Transverse colon (tissue), 4 donors: ENCODE results near the gene UBE3A. TPM values are rescaled to one million over a fixed set of nuclear protein-coding genes. Genes with fewer than 3 reads are reported as not detected.

Source experiments
- DNase-seq: peaks from one replicate; pipeline ENCODE4 v3.0.0-alpha.2; 2019
- H3K27ac ChIP-seq, 4 donors: fragments of 200-600 bp; sonication (generic); 2 replicates each; pipeline ENCODE4 v1.5.1; 2016 to 2018; ENCODE audit warnings: inconsistent platforms in 4 of 4
- H3K27me3 ChIP-seq: fragments of 200-600 bp; sonication (generic); 2 replicates; pipeline ENCODE4 v1.5.1; 2017; ENCODE audit warnings: inconsistent platforms
- H3K36me3 ChIP-seq, 4 donors: fragments of 200-600 bp; sonication (generic); 2 replicates each; pipeline ENCODE4 v1.5.1; 2017 to 2019; ENCODE audit warnings: inconsistent platforms in 4 of 4
- H3K4me1 ChIP-seq, 4 donors: fragments of 200-600 bp; sonication (generic); 2 replicates each; pipeline ENCODE4 v1.5.1; 2017 to 2020; ENCODE audit warnings: inconsistent platforms in 4 of 4
- H3K4me3 ChIP-seq, 4 donors: fragments of 200-600 bp; sonication (generic); 1 replicate in 1 of 4; 2 replicates in 3 of 4; pipeline versions ENCODE4 v1.5.1 to v1.6.1; 2017 to 2019; ENCODE audit warnings: inconsistent platforms in 4 of 4
- H3K9me3 ChIP-seq, 2 donors: fragments of 200-600 bp; sonication (generic); 2 replicates each; pipeline ENCODE4 v1.5.1; 2017 to 2019; ENCODE audit warnings: inconsistent platforms in 2 of 2
- EP300 ChIP-seq: sonication (generic); formaldehyde crosslinking; IDR thresholded peaks from one replicate; pipeline ENCODE4 v1.6.1; 2017; ENCODE audit warnings: antibody characterized with exemption, low read depth
- POLR2A ChIP-seq: fragments of 450-650 bp; IDR thresholded peaks from one replicate; pipeline ENCODE4 v1.6.1; 2016; ENCODE audit warnings: antibody characterized with exemption, mild to moderate bottlenecking, moderate library complexity
- POLR2AphosphoS5 ChIP-seq, 3 donors: sonication (generic); formaldehyde crosslinking; IDR thresholded peaks; one replicate each; pipeline ENCODE4 v1.6.1; 2016; ENCODE audit warnings: antibody characterized with exemption in 3 of 3
- WGBS, 2 donors: methylation state at CpG; one replicate each; pipeline ENCODE4 v1.1.5; 2018; ENCODE audit warnings: low coverage in 1 of 2; 5-methylcytosine and 5-hydroxymethylcytosine counted together
- in situ Hi-C, 4 donors: fragments of 200-750 bp; cut with MboI; loops; one replicate each; pipeline versions ENCODE4 v1.15.0 to v1.15.1; 2017; ENCODE audit warnings: low sequenced_read_pairs in 3 of 4, low pct_ligation_motif_present in 1 of 4, low pct_unique_long_range_greater_than_20kb in 1 of 4
- intact Hi-C: fragments of 100-400 bp; cut with DNase I; formaldehyde crosslinking; loops from one replicate; pipeline ENCODE4 v1.15.1; 2023; ENCODE audit warnings: low total_unique reads
- total RNA-seq, 4 donors: library from RNA; depleted of rRNA; stranded (reverse); fragments of >200 nt; gene quantifications; one replicate each; pipeline ENCODE4 v1.1.0, GENCODE V29; 2016
- TF ChIP-seq, protein P1 (sequence below), 5 experiments: fragments of 200-600 bp in 3 of 5; fragments of 450-650 bp in 2 of 5; sonication (generic) in 3 of 5; IDR thresholded peaks; 1 replicate in 2 of 5; 2 replicates in 3 of 5; pipeline ENCODE4 v1.5.1; 2016 to 2017; ENCODE audit warnings: antibody characterized with exemption in 5 of 5, inconsistent platforms in 3 of 5, mild to moderate bottlenecking in 2 of 5, moderate library complexity in 1 of 5

Gene UBE3A
- total RNA-seq, 4 donors from 2014 or later: 52.1 to 92.1 (median 76.5) TPM

DNA sequence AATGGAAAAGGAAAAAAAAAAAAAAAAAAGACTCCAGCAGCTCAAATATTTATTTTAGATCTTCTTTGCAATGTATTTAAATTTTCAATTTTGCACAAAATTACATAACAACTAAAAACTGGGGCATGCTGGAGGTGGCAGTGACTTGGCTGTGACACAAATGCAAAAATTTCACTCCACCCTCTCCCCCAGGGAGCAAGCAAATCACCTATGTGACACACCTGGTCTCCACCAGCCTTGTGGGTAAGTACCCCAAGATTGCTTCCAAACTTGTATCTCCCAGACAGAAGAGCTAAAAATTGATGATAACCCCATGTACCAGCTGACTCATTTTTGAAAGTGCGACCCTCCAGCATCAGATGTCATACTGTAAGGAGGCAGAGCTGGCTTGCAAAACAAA, 32.0 kb downstream of the UBE3A start:
- in situ Hi-C loops: no loop called here
- intact Hi-C loops: no loop called here
- Histone ChIP-seq H3K36me3 (peaks cover 0 to 24% (median 6%) of the 10 kb centered on the region in 4 donors), H3K4me3 (no peak overlapping the region), H3K27ac (no peak overlapping the region), H3K9me3 (no peaks in the 10 kb centered on the region), H3K27me3 (no peaks in the 10 kb centered on the region), H3K4me1 (peaks cover 7 to 43% (median 17%) of the 10 kb centered on the region in 4 donors)
- whole genome bisulfite sequencing, 2 donors: 79 to 86% methylated on average over 1 of the region's 1 CpG
- no peak for DNase-seq
- TF ChIP-seq EP300 (no peak), POLR2A (no peak), POLR2AphosphoS5 (IDR thresholded peaks at IDR 0.05) (no peak)
- TF ChIP-seq, protein P1, sequence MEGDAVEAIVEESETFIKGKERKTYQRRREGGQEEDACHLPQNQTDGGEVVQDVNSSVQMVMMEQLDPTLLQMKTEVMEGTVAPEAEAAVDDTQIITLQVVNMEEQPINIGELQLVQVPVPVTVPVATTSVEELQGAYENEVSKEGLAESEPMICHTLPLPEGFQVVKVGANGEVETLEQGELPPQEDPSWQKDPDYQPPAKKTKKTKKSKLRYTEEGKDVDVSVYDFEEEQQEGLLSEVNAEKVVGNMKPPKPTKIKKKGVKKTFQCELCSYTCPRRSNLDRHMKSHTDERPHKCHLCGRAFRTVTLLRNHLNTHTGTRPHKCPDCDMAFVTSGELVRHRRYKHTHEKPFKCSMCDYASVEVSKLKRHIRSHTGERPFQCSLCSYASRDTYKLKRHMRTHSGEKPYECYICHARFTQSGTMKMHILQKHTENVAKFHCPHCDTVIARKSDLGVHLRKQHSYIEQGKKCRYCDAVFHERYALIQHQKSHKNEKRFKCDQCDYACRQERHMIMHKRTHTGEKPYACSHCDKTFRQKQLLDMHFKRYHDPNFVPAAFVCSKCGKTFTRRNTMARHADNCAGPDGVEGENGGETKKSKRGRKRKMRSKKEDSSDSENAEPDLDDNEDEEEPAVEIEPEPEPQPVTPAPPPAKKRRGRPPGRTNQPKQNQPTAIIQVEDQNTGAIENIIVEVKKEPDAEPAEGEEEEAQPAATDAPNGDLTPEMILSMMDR (IDR thresholded peaks at IDR 0.05): no peak

DNA sequence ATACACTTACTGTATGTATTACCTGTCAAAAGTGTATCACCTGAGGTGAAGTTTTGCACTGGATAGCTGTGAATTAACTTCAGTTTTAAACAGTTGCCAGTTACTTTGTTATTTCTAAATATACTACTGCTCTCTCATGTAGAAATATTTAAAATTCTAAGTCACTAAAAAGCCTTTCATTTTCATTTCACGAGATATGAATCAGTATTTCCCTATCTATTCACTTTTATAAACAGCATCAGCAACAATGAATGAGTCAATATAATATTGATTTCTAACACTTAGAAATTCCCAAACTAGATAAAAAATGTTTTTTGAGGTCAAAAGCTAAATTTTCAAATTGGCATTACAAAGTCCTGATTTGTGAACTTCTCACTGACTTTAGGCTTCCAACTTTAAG, 32.6 kb downstream of the UBE3A start:
- H3K4me3 ChIP-seq: no peak overlapping the region
- in situ Hi-C loops (no loop called here), intact Hi-C loops (no loop called here)
- no peak for TF ChIP-seq POLR2AphosphoS5 (IDR thresholded peaks at IDR 0.05)
- no peak for TF ChIP-seq POLR2A
- no peak for TF ChIP-seq EP300
- TF ChIP-seq, protein P1 (IDR thresholded peaks at IDR 0.05): no peak
- peaks cover 7 to 38% (median 16%) of the 10 kb centered on the region in 4 donors for H3K4me1 ChIP-seq
- 82 to 100% methylated on average over 1 of the region's 1 CpG for whole genome bisulfite sequencing, 2 donors
- no peaks in the 10 kb centered on the region for H3K27me3 ChIP-seq
- peaks cover 0 to 30% (median 7%) of the 10 kb centered on the region in 4 donors for H3K36me3 ChIP-seq
- no peak overlapping the region for H3K27ac ChIP-seq
- DNase-seq: no peak
- no peaks in the 10 kb centered on the region for H3K9me3 ChIP-seq

DNA sequence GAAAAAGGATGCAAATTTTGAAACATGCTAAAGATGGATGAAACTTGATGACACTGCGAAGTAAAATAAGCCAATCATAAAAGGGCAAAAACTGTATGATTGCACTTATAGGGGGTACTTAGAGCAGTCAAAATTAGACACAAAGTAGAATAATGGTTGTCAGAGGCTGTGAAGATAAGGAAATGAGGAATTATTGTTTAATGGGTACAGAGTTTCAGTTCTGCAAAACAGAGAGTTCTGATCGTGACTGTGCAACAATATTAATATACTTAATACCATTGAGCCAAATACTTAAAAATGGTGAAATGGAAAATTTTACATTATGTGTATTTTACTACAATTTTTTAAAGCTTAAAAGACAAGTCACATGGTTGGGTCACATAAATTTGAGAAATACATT, 35.1 kb downstream of the UBE3A start:
- in situ Hi-C loops (no loop called here), intact Hi-C loops (no loop called here)
- Histone ChIP-seq H3K27ac (no peak overlapping the region), H3K9me3 (no peaks in the 10 kb centered on the region), H3K36me3 (peaks cover 0 to 39% (median 7%) of the 10 kb centered on the region in 4 donors), H3K4me1 (peaks cover 4 to 17% (median 8%) of the 10 kb centered on the region in 4 donors), H3K4me3 (no peak overlapping the region), H3K27me3 (no peaks in the 10 kb centered on the region)
- TF ChIP-seq, protein P1 (IDR thresholded peaks at IDR 0.05): no peak
- TF ChIP-seq EP300 (no peak), POLR2A (no peak), POLR2AphosphoS5 (IDR thresholded peaks at IDR 0.05) (no peak)
- DNase-seq: no peak
- WGBS, 2 donors: 91 to 92% methylated on average over 2 of the region's 2 CpGs

DNA sequence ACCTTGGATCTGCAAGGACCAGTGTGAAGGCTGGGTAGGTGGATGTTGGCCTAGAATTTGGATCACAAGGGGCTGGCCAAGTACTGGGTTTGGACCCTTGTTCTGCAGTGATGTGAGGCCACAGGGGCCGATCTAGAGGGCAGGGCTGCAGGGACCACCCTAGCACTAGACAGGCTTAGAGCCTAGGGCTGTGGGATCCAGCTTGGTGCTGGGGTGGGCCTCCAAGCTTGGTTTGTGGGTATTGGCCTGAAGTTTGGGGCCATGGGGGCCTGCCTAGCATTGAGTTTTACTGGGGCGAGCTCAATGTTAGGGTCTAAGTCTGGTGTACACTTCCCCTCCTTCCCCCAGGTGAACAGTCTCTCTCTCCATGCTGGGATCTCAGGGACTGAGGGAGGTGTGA, 36.5 kb downstream of the UBE3A start:
- in situ Hi-C loops (no loop called here), intact Hi-C loops (no loop called here)
- no peak for DNase-seq
- TF ChIP-seq POLR2AphosphoS5 (IDR thresholded peaks at IDR 0.05) (no peak), EP300 (no peak), POLR2A (no peak)
- TF ChIP-seq, protein P1 (IDR thresholded peaks at IDR 0.05): no peak
- H3K4me3 ChIP-seq: no peak overlapping the region
- peaks cover 0 to 39% (median 7%) of the 10 kb centered on the region in 4 donors for H3K36me3 ChIP-seq
- H3K9me3 ChIP-seq: no peaks in the 10 kb centered on the region
- peaks cover 0 to 7% (median 0%) of the 10 kb centered on the region in 4 donors for H3K4me1 ChIP-seq
- H3K27ac ChIP-seq: no peak overlapping the region
- 97% methylated on average over 2 of the region's 2 CpGs; no CpG with 5 or more reads in 1 of the 2 donors for WGBS, 2 donors
- no peaks in the 10 kb centered on the region for H3K27me3 ChIP-seq
